ENCODE measurements around the gene HSF4.

HSF4 gene

DNA sequence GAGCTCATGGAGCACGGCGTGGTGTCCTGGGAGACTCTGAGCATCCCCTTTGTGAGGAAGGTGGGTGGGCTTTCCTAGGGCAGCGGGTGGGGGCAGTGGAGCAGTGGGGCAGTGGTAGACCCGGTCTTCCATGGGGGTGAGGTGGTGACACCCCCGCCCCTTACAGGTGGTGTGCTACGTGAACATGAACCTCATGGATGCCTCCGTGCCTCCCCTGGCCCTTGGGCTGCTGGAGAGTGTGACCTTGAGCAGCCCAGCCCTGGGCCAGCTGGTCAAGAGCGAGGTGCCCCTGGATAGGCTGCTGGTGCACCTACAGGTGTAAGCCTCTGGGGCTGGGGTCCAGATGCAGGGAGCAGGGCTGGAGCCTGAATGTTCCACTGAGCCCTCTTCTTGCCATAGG is 35.9 kb downstream of the HSF4 start:
- no peak for TF ChIP-seq TAF1 (IDR thresholded peaks at IDR 0.05; ENCODE audit: borderline replicate concordance, insufficient read depth, low read length)
- no peak for TF ChIP-seq FOXP2 (optimal IDR thresholded peaks at IDR 0.05; ENCODE audit: borderline replicate concordance, extremely low read depth, extremely low read length, insufficient read depth)
- TF ChIP-seq, protein P1, sequence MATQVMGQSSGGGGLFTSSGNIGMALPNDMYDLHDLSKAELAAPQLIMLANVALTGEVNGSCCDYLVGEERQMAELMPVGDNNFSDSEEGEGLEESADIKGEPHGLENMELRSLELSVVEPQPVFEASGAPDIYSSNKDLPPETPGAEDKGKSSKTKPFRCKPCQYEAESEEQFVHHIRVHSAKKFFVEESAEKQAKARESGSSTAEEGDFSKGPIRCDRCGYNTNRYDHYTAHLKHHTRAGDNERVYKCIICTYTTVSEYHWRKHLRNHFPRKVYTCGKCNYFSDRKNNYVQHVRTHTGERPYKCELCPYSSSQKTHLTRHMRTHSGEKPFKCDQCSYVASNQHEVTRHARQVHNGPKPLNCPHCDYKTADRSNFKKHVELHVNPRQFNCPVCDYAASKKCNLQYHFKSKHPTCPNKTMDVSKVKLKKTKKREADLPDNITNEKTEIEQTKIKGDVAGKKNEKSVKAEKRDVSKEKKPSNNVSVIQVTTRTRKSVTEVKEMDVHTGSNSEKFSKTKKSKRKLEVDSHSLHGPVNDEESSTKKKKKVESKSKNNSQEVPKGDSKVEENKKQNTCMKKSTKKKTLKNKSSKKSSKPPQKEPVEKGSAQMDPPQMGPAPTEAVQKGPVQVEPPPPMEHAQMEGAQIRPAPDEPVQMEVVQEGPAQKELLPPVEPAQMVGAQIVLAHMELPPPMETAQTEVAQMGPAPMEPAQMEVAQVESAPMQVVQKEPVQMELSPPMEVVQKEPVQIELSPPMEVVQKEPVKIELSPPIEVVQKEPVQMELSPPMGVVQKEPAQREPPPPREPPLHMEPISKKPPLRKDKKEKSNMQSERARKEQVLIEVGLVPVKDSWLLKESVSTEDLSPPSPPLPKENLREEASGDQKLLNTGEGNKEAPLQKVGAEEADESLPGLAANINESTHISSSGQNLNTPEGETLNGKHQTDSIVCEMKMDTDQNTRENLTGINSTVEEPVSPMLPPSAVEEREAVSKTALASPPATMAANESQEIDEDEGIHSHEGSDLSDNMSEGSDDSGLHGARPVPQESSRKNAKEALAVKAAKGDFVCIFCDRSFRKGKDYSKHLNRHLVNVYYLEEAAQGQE (IDR thresholded peaks at IDR 0.05; ENCODE audit: insufficient read depth in 1 of 2, low read depth in 2 of 2, low read length in 2 of 2): no peak
- no peak for TF ChIP-seq POLR2AphosphoS5 (IDR thresholded peaks at IDR 0.05; ENCODE audit: low read depth, low read length)
- no peak for TF ChIP-seq SIN3A (IDR thresholded peaks at IDR 0.05; ENCODE audit: borderline replicate concordance, insufficient read depth, low read length)

DNA sequence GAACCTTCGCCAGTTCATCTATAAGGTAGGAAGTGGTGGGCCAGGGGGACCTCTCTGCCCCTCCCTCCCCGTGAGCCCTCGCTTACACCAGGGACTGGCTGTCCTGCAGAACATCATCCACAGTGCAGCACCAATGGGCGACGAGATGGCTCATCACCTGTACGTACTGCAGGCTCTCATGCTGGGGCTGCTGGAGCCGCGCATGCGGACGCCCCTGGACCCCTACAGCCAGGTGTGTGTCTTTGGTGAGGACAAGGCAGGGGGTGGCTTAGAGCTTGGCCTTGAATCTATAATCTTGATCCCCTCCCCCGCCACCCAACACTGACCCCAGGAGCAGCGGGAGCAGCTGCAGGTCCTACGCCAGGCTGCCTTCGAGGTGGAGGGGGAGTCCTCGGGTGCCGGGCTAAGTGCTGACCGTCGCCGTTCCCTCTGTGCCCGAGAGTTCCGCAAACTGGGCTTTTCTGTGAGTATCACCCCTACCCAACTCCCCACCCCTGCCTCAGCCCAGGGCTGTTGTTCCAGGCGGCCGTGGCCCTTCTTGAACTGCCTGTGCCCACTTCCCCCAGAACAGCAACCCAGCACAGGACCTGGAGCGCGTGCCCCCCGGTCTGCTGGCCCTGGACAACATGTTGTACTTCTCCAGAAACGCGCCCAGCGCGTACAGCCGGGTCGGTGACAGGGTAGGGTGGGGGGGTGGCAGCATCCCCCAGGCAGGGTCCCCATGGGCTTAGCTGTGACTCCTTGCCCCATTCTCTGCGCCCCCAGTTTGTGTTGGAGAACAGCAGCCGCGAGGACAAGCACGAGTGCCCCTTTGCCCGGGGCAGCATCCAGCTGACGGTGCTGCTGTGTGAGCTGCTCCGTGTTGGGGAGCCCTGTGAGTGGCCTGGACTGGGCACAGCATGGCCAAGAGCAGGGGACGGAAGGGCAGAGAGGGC is 37.1 kb downstream of the HSF4 start:
- TF ChIP-seq FOXP2 (optimal IDR thresholded peaks at IDR 0.05; ENCODE audit: borderline replicate concordance, extremely low read depth, extremely low read length, insufficient read depth): no peak
- TF ChIP-seq TAF1 (IDR thresholded peaks at IDR 0.05; ENCODE audit: borderline replicate concordance, insufficient read depth, low read length): no peak
- TF ChIP-seq SIN3A (IDR thresholded peaks at IDR 0.05; ENCODE audit: borderline replicate concordance, insufficient read depth, low read length): no peak
- TF ChIP-seq, protein P1 (IDR thresholded peaks at IDR 0.05; ENCODE audit: insufficient read depth in 1 of 2, low read depth in 2 of 2, low read length in 2 of 2): no peak
- TF ChIP-seq POLR2AphosphoS5 (IDR thresholded peaks at IDR 0.05; ENCODE audit: low read depth, low read length): no peak

DNA sequence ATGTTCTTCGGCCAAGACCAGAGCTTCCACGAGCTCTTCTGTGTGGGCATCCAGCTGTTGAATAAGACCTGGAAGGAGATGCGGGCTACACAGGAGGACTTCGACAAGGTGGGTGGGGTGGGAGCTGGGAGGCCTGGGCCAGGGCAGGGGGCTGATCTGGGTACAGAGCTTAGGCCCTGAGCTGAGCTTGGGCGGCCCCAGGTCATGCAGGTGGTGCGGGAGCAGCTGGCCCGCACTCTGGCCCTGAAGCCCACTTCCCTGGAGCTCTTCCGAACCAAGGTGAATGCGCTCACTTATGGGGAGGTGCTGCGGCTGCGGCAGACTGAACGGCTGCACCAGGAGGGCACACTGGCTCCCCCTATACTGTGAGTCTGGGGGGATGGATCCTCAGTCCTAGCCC is 37.9 kb downstream of the HSF4 start:
- TF ChIP-seq SIN3A (IDR thresholded peaks at IDR 0.05; ENCODE audit: borderline replicate concordance, insufficient read depth, low read length) (no peak), POLR2AphosphoS5 (IDR thresholded peaks at IDR 0.05; ENCODE audit: low read depth, low read length) (no peak), FOXP2 (optimal IDR thresholded peaks at IDR 0.05; ENCODE audit: borderline replicate concordance, extremely low read depth, extremely low read length, insufficient read depth) (no peak), TAF1 (IDR thresholded peaks at IDR 0.05; ENCODE audit: borderline replicate concordance, insufficient read depth, low read length) (no peak)
- TF ChIP-seq, protein P1 (IDR thresholded peaks at IDR 0.05; ENCODE audit: insufficient read depth in 1 of 2, low read depth in 2 of 2, low read length in 2 of 2): no peak

DNA sequence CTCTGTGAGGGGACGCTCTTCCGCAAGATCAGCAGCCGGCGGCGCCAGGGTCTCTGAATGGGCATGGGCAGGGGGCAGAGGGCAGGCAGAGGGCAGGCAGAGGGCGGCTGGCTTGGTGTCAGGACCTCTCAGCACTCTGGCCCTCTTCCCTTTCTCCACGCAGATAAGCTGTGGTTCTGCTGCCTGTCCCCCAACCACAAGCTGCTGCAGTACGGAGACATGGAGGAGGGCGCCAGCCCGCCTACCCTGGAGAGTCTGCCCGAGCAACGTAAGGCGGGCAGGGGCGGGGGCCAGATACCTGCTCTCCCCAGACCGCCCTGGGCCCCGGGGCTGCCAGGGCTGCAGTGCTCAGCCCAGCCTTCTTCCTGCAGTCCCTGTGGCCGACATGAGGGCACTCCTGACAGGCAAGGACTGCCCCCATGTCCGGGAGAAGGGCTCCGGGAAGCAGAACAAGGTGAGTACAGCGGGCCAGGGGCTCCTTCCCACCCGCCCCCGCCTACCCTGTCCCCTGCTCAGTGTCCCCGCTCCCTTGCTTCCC is 38.5 kb downstream of the HSF4 start:
- TF ChIP-seq FOXP2 (optimal IDR thresholded peaks at IDR 0.05; ENCODE audit: borderline replicate concordance, extremely low read depth, extremely low read length, insufficient read depth): no peak
- no peak for TF ChIP-seq TAF1 (IDR thresholded peaks at IDR 0.05; ENCODE audit: borderline replicate concordance, insufficient read depth, low read length)
- TF ChIP-seq, protein P1 (IDR thresholded peaks at IDR 0.05; ENCODE audit: insufficient read depth in 1 of 2, low read depth in 2 of 2, low read length in 2 of 2): no peak
- no peak for TF ChIP-seq SIN3A (IDR thresholded peaks at IDR 0.05; ENCODE audit: borderline replicate concordance, insufficient read depth, low read length)
- TF ChIP-seq POLR2AphosphoS5 (IDR thresholded peaks at IDR 0.05; ENCODE audit: low read depth, low read length): no peak
